Hematopoietic multipotent progenitor cell treated with erythropoietin and hydrocortisone succinate and interleukin-3 and kit ligand, for 8 days (in vitro differentiated cells): Measurements from ENCODE around the gene PRKD1.

ENCODE experiments used
- DNase-seq: peaks from one replicate; pipeline ENCODE4 v3.0.0-alpha.2; 2015

PRKD1 gene

DNA sequence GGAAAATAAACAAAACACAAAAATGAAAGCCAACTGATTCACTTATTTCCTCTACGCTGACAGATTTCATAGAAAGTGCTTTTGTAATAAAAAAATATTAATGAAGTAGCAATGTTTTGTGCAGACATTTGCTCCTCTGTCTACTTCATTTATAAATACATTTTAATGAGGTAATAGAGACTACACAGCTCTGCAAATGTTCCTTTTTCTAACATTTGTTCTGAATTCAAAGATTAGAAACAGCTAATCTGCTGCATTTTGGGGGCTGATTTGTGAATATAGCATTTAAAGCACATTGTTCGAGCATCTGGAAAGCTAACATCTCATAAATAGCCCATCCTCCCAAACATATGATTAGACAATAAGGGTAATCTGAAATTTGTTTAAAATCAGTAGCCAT lies 97.8 kb downstream of the PRKD1 start:
- DNase-seq = no peak

DNA sequence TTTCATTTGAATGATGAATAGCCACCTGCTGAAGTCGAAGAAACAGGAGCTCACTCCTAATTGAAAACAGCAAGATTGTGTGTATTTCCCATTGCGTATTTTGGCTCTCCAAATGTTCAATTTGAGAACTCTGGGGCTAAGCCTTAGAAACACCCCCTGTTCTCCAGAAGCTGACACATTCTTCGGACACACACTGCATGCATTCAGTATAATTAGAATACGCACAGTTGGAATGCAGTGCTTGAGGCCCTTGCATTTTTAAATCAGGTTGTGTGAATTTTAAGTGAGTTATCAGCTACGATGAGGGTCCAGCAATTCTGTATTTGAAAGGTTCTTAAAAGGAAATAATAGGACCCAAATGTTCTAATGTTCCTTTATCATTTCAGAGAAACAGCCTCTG lies 103.8 kb downstream of the PRKD1 start:
- DNase-seq = no peak

DNA sequence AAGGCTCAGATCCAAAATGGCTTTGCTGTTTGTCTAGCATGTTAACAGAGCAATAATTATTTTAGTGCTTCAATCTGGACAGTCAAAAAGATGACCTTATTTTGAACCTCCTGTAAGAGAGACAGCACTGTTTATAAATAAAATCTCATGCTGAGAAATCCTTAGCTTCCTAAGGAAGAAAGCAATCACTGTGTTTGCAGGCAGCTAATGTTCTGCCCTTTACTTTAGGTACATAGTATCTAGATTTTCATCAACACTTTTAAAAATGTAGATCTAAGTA lies 105.3 kb downstream of the PRKD1 start:
- no peak for DNase-seq

DNA sequence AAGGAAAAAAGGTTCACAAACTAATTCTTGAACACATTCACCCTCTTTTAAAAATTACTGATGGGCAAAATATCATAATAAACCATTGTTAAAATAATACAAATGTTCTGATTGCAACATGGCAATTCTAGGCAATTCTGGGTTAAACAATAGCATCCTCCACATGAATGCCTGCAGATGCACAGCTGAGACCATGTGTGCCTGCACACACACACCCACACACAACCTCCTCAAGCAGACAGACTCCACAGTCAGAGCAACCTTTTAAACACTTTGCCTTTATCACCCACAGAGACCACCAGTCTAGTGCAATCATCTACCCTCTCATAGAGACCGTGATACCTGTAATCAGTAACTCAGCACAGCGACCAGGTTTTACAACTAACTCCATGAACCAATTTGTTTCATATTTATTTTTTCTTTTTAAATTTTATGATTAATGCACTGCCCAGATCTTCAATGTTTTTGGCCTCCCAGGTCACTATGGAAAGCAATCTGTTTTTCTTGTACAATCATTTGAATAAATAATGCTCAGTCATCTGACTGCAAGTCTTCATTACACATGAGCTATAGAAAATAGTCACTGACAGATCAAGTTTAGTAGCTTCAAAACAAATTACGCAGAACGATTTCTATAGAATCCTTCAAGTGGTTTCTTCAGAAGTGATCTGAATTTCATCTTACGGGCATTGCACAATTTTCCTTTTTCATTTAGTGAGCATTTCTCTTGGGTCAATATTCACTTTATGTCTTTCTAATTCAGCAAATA lies 105.8 kb downstream of the PRKD1 start:
- no peak for DNase-seq

DNA sequence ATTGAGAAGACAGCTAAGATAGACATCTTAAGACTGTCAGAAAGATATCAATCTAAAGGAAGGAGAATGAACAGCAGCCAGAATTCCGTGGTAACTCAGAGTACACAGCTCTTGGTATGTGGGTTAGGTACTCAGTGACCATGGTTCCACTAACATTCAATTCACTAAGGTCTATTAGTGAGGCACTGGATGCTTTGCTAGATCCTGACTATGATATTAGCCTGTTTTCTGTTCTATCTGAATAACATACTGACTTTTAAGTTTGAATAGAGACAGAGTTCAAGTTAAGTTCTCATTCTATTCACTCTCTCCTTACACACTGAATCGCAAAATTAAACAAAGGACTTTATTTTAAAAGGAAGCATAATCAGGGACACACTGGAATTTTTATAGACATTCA lies 106.4 kb downstream of the PRKD1 start:
- DNase-seq = no peak

DNA sequence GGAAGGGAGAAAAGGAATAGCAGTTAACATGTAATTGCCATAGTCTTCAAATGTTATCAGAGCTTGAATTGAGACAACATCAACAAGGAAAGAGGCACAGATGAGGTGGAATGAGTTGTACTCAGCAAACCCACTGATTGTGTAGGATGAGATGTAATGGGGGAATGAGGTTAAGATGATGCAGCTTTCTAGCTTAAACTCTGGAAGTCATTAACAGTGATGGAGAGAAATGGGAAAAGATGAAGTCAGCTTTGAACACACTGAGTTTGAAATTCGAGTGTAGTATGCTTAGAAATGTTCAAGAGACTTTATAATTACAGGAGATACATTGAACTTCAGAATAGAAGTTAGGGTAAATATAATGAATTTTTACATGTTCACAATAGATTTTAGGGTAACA lies 106.9 kb downstream of the PRKD1 start:
- no peak for DNase-seq

DNA sequence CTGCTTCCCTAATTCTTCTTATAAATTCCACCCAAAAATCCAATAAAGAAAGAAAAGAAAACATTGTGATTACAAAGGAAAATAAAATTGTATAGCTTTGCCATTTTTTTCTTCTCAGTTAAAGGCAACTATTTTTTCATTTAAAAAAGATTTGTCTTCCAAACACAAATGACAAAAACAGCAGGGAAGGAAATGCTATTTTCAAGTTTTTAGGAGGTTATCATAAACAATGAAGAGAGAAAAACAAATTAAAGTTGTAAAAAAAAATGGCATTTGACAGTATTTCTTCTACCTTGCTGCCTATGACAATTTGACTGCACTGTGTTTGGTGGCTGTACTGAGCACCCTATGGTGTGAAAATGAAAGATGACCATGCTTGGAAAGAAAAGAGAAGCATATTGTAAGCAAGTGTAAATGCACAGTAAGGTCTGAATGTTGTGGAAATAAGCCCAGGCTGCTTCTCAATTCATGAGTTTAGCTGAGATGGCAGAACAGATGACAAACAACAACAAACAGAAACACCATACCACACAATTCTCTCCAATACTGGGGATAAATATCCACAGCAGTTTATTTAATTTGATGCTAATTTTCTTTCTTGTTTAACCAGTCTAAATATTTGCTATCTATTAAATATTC lies 109.8 kb downstream of the PRKD1 start:
- DNase-seq = no peak

DNA sequence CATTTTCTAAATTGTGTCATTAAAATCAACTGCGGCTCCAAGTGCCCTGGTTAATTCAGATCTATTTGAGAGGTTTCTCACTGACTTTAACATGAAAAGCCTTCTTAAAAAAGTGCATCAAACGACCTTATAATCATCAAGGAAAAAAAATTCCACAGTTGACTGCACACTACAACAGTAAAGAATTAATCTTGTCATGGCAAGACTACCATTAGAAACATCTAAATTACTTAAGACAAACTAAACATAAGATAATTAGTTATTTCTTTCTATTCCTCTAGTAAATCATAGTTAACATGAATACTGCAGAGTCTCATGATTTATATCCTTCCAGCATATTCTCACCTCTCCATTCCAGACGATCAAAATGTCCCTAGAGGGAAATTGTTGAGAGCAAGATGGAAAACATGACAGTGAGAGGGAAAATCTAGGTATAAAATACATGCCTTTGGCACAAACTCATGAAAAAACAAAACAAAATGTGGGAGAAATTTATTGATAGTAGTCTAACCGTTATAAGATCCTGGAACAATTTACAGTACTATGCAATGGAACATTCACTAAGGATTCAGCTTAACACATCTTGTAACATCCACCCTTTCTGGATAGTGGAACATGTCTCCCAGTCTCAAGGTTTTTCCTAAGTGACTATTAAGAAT lies 112.5 kb downstream of the PRKD1 start:
- DNase-seq = no peak

DNA sequence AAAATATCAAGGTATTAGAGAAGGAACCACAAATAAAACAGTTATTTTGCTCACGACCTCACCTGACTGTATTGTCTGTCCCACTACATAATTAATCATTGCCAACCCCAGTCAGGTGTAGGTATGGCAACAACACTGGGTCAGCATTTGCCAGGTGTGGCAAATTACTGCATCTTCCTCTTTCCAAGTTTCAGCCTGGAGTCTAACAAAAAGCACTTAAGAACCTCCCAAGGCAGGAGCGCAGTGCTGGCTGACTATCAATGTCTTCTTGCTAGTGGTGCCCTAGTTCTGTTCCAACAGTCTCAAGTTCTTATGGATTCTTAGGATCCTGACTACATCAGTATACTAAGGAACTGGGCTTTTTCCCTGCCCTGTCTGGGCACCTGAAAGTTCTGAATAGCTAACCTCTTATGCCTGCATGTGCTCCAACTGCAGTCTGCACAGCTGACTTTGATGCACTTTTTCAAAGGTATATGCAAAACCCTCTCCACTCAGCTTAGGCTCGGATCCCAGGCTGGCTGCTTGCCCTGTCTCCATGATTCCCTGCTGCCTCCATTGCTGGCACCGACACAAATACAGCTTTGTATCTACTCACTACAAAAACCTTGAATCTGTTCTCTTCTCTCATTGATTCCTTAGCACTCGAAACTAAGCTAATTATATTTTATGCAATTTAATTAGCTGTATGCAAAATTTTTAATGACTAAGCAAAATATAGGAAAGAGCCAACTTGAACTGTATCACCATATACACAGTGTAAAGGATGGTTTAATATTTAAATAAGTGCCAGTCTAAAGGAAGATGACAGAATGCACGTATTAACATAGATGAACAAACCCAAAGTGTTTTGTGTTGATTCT lies 113.3 kb downstream of the PRKD1 start:
- DNase-seq = no peak

DNA sequence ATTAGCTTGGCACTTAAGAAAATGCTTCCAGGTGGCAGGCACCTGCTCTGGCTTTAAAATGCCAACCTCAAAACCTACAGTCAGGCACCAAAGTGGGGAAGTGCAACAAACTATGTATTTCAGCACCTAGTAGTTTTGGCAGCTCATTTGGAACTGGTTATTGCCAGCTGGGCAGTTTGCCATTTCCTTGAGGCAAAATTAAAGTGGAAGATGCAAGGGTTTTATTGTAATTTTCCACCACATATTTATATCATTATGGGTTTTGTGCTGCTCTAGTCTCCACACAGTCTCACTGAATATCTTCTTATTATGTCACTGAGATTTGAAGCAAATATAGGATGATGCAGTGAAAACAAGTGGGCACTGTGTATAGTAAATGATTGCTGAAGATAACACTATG lies 117.0 kb downstream of the PRKD1 start:
- DNase-seq = no peak

DNA sequence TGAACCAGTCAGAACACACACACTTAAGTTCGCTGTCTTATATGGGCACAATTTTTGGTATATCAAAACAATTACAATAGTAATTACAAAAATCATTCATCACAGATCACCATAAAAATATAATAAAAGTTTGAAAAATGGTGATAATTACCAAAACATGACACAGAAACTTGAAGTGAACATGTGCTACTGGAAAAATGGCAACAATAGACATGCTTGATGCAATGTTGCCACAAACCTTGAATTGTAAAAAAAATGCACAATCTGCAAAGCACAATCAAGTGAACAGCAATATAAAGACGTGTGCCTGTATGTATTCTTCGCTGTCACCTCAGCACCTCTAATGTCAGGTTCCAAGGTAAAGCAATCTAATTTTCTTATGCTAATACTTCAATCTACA lies 117.6 kb downstream of the PRKD1 start:
- no peak for DNase-seq

DNA sequence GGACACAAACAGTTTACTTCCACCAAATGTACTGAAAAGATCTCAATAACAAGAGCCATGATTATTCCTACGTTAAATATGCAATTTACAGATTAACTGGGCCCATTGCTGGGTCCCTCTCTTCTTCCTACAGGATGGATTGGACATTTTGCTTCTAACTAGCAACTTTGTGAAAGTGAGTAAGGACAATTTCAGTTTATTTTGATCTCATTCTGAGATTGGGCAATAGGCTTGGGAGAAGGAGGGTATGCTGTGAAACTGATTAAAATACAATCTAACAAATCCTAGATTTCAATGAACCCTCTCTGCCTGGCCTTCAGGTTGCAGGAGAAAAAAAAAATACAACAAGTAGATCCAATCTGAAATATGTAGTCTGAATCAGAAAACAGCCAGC lies 121.5 kb downstream of the PRKD1 start:
- no peak for DNase-seq

DNA sequence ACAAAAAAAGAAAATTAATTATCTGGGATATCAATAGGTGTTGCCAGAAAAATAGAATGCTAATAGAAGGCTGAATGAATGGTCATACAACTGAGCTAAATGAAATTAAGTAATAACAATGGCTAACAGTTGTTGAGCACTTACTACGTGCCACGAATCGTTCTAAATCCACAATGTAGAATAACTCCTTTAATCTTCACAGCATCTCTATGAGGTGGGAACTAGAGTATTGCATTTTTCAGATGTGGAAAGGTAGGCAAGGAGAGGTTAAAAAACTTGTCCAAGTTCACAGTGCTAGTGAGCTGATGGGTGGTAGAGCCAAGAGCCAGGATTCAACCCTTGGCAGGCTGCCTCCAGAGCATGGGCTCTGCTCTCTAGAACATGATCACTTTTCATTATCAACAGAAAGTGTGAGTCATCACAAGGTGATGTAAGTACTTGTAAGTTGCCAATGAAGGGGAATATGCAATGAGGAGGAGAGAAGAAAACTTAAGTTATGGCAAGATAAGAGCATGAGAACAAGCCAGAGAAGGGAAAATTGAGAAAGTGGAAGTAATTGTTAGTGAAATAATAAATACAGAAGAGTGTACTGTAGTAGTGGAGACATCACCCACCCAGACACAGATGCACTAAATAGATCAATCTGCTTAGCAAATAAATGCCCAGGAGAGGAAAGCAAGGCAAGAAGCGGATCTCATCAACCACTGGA lies 122.1 kb downstream of the PRKD1 start:
- peak; percentile 41 for DNase-seq

DNA sequence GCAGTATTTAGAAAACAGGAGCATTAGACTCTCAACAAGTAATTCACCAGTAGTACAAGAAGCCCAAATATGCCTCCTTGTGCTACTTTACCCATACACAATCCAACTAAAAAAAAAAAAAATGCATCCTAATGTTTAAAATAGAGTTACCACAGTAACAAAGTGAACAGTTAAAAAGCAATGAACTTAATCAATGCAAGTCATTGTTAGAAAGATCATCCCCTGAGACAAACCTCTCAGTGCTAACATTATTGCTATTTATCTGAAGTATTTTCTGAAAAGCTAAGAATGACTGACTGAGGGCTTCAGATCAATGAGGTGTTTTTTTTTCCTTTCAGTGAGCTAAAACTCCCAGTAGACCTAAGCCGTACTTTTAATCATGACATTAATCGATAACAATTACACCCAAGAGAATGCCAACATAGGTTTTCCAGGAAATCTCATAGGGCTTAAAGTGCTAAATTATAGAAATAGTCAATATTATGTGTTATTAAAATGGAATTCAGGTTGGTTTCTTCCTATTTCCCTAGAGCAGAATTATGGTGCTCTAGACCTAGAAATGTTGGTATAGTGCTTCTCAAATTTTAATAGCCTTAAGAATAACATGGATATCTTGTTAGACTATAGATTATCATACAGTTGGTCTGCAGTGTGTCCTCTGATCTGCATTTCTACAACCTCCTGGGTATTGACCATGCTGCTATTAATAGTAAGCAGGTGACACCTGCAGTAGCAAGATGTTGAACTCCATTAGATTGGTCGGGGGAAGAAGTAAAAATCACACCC lies 123.0 kb downstream of the PRKD1 start:
- no peak for DNase-seq

DNA sequence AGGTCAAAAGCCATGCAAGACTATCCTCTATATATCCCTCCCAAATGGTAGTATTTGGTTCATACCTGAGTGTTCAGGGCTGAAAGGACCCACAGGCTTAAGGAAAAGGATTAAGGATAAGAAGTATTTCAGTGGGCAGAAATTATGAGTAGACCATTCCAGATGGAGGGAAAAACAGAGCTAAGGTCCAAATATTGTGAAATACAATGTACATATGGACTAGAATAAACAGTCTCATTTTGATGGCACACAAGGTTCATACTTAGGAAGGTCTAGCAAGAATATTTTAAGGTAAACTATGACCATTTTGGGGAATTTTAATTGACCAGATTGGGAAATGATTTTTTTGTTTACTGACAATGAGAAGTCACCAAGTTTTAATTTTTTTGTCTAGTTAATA lies 124.6 kb downstream of the PRKD1 start:
- DNase-seq = no peak

DNA sequence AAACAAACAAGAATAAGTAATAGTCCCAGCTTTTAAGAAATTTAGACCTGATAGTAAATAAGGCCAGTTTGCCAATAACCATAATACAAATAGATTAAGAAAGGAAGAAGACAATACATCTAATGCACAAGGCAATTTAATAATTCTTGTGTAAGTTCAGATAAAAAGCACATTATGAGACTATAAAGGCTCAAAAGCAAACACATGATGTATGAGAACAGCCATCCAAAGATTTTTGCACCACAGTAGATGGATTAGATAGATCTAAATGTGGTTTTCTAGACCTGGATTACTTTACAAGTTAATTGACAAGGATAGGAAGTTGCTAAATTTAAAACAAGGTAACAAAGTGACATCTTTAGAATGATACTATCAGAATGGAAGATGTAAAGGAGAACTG lies 125.4 kb downstream of the PRKD1 start:
- DNase-seq = no peak

DNA sequence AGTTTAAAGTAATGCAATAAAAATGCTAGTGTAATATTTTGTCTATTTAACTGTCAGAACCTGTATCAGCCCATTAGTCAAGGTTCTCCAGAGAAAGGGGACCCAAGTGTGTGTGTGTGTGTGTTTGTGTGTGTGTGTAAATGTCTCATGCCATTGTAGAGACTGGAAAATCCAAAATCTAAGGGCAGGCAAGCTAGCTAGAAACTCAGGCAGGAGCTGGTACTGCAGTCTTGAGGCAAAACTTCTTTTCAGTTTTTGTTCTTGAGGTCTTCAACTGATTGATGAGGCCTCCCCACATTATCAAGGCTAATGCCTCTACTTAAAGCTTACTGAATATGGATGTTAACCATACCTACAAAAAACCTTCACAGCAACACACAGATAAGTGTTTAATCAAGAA lies 126.7 kb downstream of the PRKD1 start:
- DNase-seq = no peak

DNA sequence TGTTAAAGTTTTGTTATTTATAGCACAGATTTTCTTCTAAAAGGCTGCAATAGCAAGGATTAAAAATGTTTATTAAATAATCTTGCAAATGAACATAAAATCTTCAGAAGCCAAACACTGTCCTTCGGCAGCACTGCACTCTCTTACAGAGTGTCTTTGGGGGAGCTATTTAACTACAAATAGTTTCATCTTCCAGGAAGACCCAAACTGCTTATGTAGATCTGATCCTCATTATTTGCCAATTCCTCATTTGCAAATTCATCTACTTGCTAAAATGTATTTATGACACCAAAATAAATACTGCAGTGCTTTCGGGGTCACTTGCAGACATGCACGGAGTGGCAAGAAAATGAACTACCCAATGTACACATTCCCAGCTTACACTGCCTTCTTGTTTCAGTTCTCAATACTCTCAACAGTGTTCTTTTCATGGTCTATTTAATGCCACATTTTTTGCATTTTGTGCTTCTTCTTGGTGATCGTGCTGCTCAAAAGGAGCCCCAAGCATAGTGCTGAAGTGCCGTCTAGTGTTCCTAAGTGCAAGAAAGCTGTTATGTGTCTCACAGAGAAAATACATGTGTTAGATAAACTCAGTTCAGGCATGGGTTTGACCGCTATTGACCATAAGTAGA lies 128.1 kb downstream of the PRKD1 start:
- no peak for DNase-seq

DNA sequence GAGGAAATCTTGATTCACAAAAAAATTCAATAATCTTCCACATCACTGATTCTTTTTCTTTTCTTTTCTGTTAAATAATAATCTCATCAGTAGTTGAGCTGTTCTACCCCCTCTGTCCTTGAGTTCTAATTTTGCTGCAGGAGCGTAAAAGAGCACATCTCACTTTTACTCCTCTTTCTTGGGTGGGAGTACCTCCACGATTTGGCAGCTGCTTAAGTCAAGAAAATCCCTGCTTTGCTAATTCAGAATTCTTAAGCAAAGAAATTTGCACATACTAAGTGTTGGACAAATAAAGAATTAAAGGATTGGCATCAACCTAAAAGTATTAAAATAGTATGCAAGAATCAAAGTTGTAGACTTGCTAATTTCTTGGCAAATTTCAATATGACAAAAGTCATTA lies 128.8 kb downstream of the PRKD1 start:
- DNase-seq = no peak

DNA sequence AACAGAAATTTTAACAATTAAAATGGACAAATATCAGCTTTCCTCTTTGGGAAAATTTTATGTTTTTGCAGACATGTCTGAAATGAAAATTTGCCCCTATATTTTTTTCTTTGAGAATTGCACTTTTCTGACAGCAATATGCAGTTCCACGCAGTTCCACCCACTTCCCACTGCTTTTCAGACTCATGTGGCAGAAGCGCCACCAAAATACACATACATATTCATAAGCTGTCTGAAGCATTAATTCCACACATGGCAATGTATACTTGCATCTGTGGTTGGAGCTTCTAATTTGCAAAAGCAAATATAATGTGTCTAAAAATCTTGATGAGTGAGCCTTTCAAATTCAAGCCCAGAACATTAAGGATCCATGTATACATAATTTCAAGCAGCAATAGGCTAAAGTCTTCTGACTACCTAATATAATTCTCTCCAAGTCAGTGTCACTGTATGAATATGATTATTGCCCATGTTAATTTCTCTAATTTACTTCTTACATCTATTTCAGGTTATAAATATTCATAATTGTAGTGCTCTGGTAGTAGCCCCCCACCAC lies 129.5 kb downstream of the PRKD1 start:
- no peak for DNase-seq

DNA sequence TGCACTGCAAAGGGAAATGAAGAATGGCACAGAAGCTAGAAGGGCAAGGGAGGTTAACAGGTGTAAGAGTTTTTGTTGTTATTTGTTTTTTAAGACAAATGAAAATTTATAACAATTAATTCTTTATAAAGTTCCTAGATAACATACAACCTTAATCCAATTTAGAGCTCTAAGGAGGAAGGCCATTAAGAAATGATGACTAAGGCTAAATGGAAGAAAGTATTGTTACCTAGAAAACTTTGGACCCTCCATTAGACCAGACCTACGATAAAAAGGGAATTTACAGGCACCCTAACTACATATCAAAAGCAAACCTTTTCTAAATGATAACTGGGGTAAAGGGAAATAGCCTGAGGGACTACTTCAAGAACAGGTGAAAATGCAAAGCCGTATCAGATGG lies 130.8 kb downstream of the PRKD1 start:
- no peak for DNase-seq
